Activated naive CD8-positive, alpha-beta T cell treated with anti-CD3 and anti-CD28 coated beads, Interleukin-2, amount 10 ng/mL, durations not matched to agents 7 days and 5 days (primary cell): ENCODE measurements around the gene FCN2. TPM values are rescaled to one million over a fixed set of nuclear protein-coding genes. Genes with fewer than 3 reads are reported as not detected.

Experiments used
- ATAC-seq: fragments of 150-1000 bp; cut with Tn5 transposase; one replicate; pipeline ENCODE4 v1.10.0; 2021; ENCODE audit warnings: low read depth, moderate library complexity
- POLR2A ChIA-PET: fragments of 350-600 bp; sonication (Branson Sonifier 250); formaldehyde crosslinking; loops from one replicate; lab custom pipeline; 2021; ENCODE audit warnings: antibody characterized with exemption; lab: Charles Lee
- DNase-seq: peaks from one replicate; pipeline ENCODE4 v3.0.0; 2021
- H3K27ac Mint-ChIP-seq: one replicate; pipeline ENCODE4 v1.8.0; 2022; ENCODE audit warnings: mild to moderate bottlenecking, mixed read lengths
- H3K27me3 Mint-ChIP-seq: one replicate; pipeline ENCODE4 v1.8.0; 2022; ENCODE audit warnings: mild to moderate bottlenecking, moderate library complexity, mixed read lengths
- H3K36me3 Mint-ChIP-seq: one replicate; pipeline ENCODE4 v1.8.0; 2021; ENCODE audit warnings: mild to moderate bottlenecking, mixed read lengths
- H3K4me1 Mint-ChIP-seq: one replicate; pipeline ENCODE4 v1.8.0; 2021; ENCODE audit warnings: mixed read lengths
- H3K4me3 Mint-ChIP-seq: one replicate; pipeline ENCODE4 v1.8.0; 2022; ENCODE audit warnings: mild to moderate bottlenecking, moderate library complexity, mixed read lengths
- H3K9me3 Mint-ChIP-seq: one replicate; pipeline ENCODE4 v1.8.0; 2021; ENCODE audit warnings: mixed read lengths
- total RNA-seq, 2 experiments: library from RNA; stranded (reverse); gene quantifications; one replicate each; pipeline ENCODE4 v1.2.3, GENCODE V29; 2021

FCN2 gene
- total RNA-seq, 2 experiments from 2014 or later: not detected

- DNase-seq: no peak
- H3K36me3 Mint-ChIP-seq: no peaks in the 10 kb centered on the region
- ATAC-seq: no peak
- POLR2A ChIA-PET: no interaction called here
- peaks cover 18% of the 10 kb centered on the region for H3K27me3 Mint-ChIP-seq
- no peaks in the 10 kb centered on the region for H3K4me1 Mint-ChIP-seq
- H3K4me3 Mint-ChIP-seq: no peak overlapping the region
- H3K27ac Mint-ChIP-seq: no peak overlapping the region
- no peaks in the 10 kb centered on the region for H3K9me3 Mint-ChIP-seq
Measured at GRCh38 chr9:134908524-134909309, 28.1 kb downstream of the FCN2 start.

DNA sequence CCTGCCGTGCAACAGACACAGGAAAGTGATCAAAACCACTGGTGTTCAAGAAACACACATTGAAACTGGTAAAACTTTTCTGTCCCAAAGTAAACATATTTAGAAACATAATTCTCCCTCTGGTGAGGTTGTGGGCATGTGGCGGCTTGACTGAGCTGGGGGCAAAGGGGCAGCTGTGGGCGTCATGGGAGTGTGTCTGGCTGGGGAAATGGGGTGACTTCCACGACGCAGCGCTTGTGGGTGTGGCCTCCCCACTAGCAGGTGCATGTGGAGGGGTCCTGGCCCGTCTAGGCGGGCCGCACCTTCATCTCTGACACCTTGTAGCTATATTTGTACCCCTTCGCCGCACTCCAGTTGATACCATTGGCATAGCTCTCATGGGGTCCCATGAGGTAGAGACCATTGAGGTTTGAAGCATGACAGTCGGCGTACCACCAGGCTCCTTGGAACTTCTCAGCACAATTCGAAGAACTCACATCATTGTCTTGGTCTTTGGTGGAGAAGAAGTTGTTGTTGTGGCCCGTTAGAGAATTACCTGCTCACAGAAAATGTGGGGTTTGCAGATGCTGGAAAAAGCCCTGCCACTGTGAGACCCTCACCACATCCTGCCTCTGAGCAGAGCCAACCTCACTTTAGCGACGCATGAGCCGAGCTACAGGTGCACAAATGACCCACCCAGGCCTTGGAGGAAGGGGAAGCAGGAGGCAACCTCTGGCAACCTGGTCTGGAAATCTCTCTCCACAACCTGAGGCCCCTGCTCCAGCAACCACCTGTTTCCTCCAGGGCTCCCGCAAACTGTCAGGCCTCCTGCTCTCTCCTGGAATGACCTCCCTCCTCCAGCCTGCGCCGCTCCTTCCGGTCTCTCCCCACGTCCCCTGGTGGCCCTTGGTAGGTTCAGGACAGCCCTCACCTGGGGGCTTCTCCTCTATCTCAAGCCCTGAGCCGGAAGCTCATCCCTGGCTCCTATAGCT is 29.2 kb downstream of the FCN2 start:
- H3K9me3 Mint-ChIP-seq: no peaks in the 10 kb centered on the region
- H3K36me3 Mint-ChIP-seq: no peaks in the 10 kb centered on the region
- no peaks in the 10 kb centered on the region for H3K4me1 Mint-ChIP-seq
- ATAC-seq: no peak
- H3K27me3 Mint-ChIP-seq: peaks cover 17% of the 10 kb centered on the region
- POLR2A ChIA-PET: no interaction called here
- no peak overlapping the region for H3K4me3 Mint-ChIP-seq
- no peak overlapping the region for H3K27ac Mint-ChIP-seq
- no peak for DNase-seq

DNA sequence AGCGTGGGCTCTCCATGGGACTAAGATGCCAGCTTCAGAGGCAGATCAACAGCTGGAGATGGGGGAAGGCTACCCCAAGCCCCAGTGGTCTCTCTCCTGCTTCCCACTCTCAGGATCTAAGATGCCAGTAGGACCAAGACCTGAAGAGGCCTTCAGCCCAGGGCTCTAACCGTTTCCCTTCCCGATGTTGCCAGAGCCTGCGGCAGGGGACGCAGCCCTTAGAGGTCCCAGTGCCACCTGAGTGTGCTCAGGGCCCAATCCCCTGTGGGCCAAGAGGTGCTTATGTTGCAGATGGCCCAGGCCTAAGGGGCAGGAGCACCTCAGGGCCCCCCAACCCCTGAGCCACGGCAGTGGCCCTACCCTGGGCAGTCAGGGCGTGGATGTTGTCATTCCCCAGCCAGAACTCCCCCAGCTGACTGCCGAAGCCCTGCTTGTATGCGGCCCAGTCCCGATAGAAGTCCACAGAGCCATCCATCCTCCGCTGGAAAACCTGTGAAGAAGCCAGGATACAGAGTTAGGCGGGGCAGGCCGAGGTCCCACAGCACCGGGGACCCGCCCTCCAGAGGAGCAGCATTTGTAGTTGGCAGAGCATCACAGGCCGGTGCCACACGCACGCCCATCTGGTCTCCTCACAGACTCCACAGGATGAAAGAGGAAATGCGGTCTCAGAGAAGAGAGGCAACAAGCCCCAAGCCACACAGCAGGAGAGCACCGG is 31.7 kb downstream of the FCN2 start:
- Mint-ChIP-seq H3K27ac (no peak overlapping the region), H3K36me3 (no peaks in the 10 kb centered on the region), H3K4me3 (no peak overlapping the region), H3K9me3 (no peaks in the 10 kb centered on the region), H3K27me3 (peaks cover 18% of the 10 kb centered on the region), H3K4me1 (no peaks in the 10 kb centered on the region)
- POLR2A ChIA-PET: no interaction called here
- no peak for ATAC-seq
- no peak for DNase-seq

DNA sequence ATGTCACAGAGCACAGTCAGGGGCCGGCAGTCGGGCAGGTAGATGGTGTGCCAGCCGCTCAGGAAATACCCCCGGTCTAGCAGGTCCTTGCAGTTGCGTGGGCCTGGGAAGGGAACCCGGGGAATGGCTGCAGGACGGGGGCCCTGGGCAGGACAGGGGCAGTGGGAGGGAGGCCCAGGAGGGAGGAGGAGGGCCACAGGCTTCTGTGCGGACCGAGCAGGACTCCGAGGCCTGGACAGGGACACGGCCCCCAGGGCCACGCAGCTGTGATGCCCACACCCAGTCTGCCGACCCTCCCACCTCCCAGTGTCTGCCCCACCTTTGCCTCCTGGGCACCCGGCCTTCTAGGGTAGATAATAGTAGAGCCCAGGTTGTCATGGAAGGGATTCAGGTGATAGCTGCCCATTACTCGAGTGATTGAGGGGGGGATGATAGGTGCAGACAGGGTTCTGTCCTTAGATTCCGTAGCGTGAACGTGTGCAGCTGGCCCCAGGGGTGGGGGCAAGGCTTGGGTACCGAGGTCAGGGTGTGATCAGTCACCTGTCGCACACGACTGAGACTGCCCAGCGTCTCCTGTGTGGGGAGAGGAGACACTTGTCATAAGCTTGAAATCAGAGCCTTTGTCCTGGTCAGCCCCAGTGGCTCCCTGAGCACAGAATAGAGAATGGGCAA is 32.6 kb downstream of the FCN2 start:
- no peaks in the 10 kb centered on the region for H3K36me3 Mint-ChIP-seq
- DNase-seq (no peak), ATAC-seq (no peak)
- no peaks in the 10 kb centered on the region for H3K4me1 Mint-ChIP-seq
- H3K27me3 Mint-ChIP-seq: peaks cover 18% of the 10 kb centered on the region
- H3K27ac Mint-ChIP-seq: no peak overlapping the region
- no peaks in the 10 kb centered on the region for H3K9me3 Mint-ChIP-seq
- H3K4me3 Mint-ChIP-seq: no peak overlapping the region
- POLR2A ChIA-PET: no interaction called here

- Mint-ChIP-seq H3K27ac (no peak overlapping the region), H3K36me3 (no peaks in the 10 kb centered on the region), H3K9me3 (no peaks in the 10 kb centered on the region), H3K4me1 (no peaks in the 10 kb centered on the region), H3K4me3 (no peak overlapping the region), H3K27me3 (peaks cover 18% of the 10 kb centered on the region)
- POLR2A ChIA-PET: no interaction called here
- ATAC-seq: no peak
- DNase-seq: no peak
Measured at GRCh38 chr9:134913713-134914500, 33.3 kb downstream of the FCN2 start.

DNA sequence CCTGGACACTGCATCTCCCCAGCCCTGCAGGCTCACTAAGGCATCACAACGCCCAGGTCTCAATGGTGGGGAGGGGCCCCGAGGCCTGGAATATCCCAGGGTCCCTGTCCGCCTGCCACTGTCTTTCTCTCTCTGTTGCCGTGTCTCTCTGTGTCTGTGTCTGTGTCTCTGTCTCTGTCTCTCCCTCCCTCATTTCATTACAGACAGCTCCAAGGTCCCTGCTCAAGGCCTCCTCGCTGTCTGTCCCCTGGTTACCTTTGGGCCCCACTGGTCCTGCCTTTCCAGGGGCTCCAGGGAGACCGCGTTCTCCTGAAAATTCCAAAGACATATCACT is 33.9 kb downstream of the FCN2 start:
- Mint-ChIP-seq H3K27me3 (peaks cover 16% of the 10 kb centered on the region), H3K27ac (no peak overlapping the region), H3K36me3 (no peaks in the 10 kb centered on the region), H3K4me1 (no peaks in the 10 kb centered on the region), H3K9me3 (no peaks in the 10 kb centered on the region), H3K4me3 (no peak overlapping the region)
- no peak for DNase-seq
- POLR2A ChIA-PET: no interaction called here
- ATAC-seq: no peak

GRCh38 chr9:134915046-134915985 is 34.7 kb downstream of the FCN2 start:
- ATAC-seq: no peak
- POLR2A ChIA-PET: no interaction called here
- no peaks in the 10 kb centered on the region for H3K4me1 Mint-ChIP-seq
- H3K9me3 Mint-ChIP-seq: peaks cover 3% of the 10 kb centered on the region
- no peak for DNase-seq
- H3K27me3 Mint-ChIP-seq: peaks cover 8% of the 10 kb centered on the region
- no peak overlapping the region for H3K27ac Mint-ChIP-seq
- no peaks in the 10 kb centered on the region for H3K36me3 Mint-ChIP-seq
- no peak overlapping the region for H3K4me3 Mint-ChIP-seq

DNA sequence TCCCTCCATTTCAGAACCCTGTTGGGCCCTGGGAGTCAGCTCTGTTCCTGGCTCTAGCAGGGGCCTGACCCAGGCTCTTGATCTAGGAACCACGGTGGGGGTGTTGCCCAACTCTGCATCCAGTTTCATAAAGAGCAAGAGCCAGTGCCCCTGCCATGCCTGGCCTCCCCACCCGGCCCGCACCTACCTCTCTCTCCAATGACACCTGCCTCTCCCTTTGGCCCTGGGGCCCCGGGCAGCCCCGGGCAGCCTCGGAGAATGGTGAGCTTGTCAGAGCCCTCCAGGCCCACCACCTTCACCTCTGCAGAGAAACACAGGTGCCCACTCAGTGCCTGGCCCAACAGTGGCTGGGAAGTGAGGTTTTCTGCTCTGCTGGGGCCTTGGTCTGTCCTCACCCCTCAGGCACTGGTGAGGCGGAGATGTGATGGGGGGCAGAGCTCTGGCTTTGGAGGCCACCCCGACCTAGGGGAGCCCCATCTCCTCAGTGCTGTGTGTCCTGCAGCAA is 35.6 kb downstream of the FCN2 start:
- peaks cover 3% of the 10 kb centered on the region for H3K9me3 Mint-ChIP-seq
- POLR2A ChIA-PET: no interaction called here
- ATAC-seq: no peak

GRCh38 chr9:134917431-134918373 is 37.1 kb downstream of the FCN2 start, which contains the start of gene FCN1:
Gene FCN1, minus strand, starts transcription at chr9:134917912. Its CDS starts 41 bp downstream, at chr9:134917871.
- POLR2A ChIA-PET: no interaction called here
- no peak for DNase-seq
- peaks cover 2% of the 10 kb centered on the region for H3K27me3 Mint-ChIP-seq

More for the DNA sequence above, 35.6 kb downstream of the FCN2 start:
- no peak for DNase-seq
- Mint-ChIP-seq H3K27ac (no peak overlapping the region), H3K4me3 (no peak overlapping the region), H3K36me3 (no peaks in the 10 kb centered on the region), H3K4me1 (no peaks in the 10 kb centered on the region), H3K27me3 (peaks cover 2% of the 10 kb centered on the region)

GRCh38 chr9:134918646-134919045 is 38.0 kb downstream of the FCN2 start:
- ATAC-seq (no peak), DNase-seq (no peak)
- no peaks in the 10 kb centered on the region for H3K4me1 Mint-ChIP-seq
- peaks cover 3% of the 10 kb centered on the region for H3K9me3 Mint-ChIP-seq
- no peaks in the 10 kb centered on the region for H3K36me3 Mint-ChIP-seq
- POLR2A ChIA-PET: no interaction called here
- H3K27ac Mint-ChIP-seq: no peak overlapping the region
- H3K27me3 Mint-ChIP-seq: peaks cover 2% of the 10 kb centered on the region
- no peak overlapping the region for H3K4me3 Mint-ChIP-seq

More at GRCh38 chr9:134917431-134918373, 37.1 kb downstream of the FCN2 start, which contains the start of gene FCN1:
- Mint-ChIP-seq H3K27ac (no peak within 1 kb of the TSS), H3K36me3 (no peaks in the 10 kb centered on the region), H3K4me1 (no peaks in the 10 kb centered on the region), H3K9me3 (peaks cover 3% of the 10 kb centered on the region), H3K4me3 (no peak within 1 kb of the TSS)
- no peak for ATAC-seq
